ENCODE measurements around the gene ZBTB16.

ZBTB16 gene

GRCh38 chr11:114083391-114084252 is 24.1 kb downstream of the ZBTB16 start:
- DNase-seq (ENCODE audit: low spot score) = no peak

DNA sequence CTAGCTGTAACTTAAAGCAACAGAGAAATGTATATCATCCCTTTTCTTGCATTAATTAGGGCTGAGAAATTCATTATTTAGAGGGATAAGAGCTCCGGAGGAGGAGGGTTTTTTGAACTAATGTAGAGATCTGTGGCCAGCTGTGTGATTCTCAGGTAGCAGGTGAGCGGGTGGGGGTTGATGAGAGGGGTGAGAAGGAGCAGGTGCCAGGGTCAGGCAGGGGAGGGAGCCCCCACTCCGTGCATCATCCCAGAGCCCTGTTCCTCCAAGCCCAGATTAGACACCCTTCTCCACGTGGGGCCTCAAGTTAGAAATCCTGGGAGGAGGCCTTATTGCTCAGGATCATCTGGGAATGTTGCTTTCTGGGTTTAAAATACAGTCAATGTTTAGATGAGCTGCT is 24.9 kb downstream of the ZBTB16 start:
- DNase-seq (ENCODE audit: low spot score) = no peak

DNA sequence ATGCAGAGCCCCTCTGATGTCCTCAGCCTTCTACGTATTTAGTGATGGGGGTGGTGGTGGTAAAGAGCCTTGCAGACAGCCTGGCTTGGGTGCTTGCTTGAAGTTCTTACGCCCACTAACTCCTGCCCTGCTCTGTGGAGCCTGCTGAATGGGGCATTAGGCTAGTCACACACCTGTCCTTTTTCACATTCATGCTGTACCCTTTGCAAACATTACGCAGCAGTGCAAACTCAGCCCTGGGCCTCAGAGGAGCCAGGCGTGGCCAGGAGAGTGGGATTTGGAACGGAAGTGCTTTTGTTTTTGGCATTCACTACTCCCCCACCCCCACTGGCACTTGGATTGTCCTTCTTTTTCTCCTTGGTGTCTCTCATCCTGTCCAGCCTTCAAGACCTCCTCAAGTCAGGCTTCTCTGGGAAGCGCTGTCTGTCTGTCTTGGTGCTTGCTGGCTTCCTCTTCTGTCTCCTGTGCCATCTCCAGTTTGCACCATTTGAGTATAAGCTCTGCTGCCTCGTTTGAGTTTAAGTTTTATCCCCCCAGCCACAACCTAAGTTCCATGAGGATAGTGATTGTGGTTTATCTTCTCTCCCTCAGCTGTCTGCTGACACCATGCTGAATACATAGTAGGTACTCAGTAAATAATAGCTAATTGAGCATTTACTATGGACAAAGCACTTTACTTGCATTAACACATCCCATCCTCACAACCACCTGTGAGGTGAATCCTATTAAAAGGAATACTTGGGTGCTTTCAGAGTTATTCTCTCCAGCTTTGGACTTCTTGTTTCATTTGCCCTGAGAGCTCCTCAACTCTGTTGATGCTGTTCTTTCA is 26.7 kb downstream of the ZBTB16 start:
- no peak for DNase-seq (ENCODE audit: low spot score)

DNA sequence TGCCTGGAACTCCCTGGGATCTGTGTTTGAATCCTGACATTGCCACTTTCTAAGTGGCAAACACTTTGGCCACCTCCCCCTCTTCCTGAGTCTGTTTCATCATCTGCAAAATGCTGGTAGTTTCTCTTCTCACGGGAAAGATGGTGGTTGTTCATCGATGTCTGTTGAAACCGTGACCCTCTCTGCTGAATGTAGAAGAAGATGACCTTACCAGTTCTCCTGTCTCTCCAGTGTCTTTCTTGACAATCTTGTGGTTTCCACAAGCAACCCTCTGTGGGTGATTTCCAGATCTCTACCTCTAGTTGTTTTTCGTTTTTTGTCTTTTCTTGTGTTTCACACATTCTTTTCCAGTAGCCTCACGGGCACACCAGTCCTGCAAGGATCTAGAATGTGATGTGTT is 27.5 kb downstream of the ZBTB16 start:
- DNase-seq (ENCODE audit: low spot score) = no peak

- DNase-seq (ENCODE audit: low spot score) = no peak
Observed at GRCh38 chr11:114088216-114088615, 28.7 kb downstream of the ZBTB16 start.

DNA sequence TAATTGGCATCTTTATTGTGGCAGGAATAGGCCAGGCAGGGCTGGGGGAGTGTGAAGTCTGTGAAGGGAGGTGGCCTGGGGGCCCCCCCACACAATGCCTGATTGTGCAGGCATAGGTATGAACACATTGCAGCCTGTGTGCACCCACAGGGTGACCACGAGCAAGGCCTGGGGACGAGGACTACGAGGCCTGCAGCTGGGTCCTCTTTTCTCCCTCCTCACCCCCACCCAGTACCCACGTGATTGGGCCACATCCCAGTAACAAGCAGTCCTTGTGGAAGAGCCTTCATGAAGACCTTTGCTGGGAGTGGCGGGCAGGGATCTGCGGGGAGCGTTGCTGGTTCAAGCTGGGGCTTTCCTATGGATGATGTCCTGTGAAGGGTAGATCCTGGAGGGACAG is 29.3 kb downstream of the ZBTB16 start:
- no peak for DNase-seq (ENCODE audit: low spot score)

- no peak for DNase-seq (ENCODE audit: low spot score)
Observed at GRCh38 chr11:114089748-114090147, 30.2 kb downstream of the ZBTB16 start.

DNA sequence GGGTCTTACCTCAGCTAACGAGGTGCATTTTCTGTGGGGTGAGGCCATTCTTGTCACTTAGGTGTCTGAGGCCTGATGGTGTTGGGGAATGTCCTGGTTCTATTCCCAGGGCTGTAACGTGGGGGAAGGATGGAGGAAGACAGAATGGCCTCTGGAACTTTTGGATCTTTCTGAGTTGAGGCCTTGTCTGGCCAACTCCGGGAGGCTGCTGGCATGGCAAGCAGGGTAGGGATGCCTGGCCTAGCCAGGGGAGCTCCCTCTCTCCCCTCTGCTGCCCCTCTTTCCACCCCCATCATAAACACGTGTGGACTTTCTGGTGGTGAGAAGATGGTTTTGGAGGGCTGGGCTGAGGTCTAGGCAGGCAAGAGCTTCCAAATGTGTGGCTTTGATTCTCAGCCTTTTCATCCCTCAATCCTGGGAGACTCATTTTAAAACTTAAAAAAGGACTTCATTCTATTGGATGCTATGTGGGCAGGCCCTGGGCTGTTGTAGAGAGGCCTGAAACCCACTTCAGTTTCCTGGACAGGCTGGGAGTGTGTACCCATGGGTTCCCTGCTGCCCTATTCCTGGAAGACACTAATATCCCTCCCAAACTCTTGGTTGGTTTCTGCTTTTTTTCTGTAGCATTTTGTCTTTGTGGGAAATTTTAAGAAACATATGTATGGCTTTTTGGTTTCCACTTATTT is 30.9 kb downstream of the ZBTB16 start:
- no peak for DNase-seq (ENCODE audit: low spot score)

DNA sequence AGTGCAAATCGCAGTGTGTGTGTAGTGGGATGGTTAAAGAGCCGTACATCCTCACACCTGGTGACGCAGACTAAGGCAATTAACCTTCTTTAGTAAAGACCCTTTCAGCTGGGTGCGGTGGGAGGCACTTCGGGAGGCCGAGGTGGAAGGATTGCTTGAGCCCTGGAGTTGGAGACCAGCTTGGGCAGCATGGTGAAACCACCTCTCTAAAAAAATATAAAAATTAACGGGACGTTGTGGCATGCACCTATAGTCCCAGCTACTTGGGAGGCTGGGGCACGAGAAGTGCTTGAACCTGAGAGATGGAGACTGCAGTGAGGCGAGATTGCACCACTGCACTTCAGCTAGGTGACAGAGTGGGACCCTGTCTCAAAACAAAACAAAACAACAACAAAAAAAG is 31.5 kb downstream of the ZBTB16 start:
- no peak for DNase-seq (ENCODE audit: low spot score)

- no peak for DNase-seq (ENCODE audit: low spot score)
Observed at GRCh38 chr11:114091516-114092397, 32.2 kb downstream of the ZBTB16 start.

DNA sequence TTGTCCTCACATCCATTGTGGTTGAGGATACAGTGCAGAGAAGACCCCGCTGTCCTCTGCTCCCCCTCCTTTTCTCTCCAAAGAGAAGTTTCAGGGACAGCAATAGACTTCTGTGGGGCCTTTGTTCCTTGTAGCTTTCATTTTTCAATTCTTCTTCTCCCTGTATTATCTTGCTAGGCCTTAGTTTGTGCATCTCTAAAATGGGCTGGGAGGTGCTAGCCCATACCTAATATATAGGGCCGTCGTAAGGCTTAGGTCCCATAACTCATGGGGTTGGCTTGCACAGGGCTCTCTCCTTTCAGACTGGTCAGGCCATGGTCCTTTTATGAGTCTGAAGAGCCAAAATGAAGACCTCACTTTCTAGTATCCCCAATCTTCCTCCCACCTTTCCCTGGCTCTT is 33.0 kb downstream of the ZBTB16 start:
- DNase-seq (ENCODE audit: low spot score) = no peak

DNA sequence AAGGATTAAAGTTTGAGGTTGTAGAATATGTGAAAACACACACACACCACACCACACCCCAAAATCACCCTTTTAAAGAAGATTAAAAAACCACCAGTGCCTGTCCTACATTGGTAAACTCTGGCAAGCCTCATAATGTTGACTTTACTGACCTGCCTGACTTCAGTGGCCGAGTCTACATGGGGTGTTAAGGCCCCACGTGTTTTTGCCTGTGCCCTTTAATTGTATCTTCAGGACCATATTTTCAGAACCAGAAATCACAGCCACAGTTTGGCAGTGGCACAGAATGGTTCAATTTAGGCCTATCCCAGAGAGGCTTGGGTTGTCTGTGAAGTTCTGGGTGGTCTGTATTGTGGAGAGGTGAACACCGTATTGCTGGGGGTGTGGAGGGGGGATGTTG is 33.4 kb downstream of the ZBTB16 start:
- no peak for DNase-seq (ENCODE audit: low spot score)

DNA sequence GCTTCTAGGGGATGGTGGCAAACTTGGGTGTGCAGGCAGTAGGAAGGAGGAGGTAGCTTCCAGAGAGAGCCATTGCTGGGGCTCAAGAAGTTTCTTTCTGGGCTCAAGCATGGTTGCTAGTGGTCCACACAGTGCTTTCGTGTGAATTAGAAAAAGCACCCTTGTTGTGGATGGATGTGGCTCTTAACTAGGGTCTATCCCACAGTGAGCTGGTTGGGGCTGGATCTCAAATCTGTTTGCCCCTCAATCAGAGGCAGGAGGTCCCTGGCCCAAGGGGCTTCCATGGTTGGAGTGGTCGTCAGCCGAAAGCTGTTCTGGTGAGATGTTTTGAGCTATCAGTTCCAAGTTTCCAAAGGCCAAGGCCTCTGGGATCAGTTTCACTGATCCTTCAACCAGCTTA is 35.0 kb downstream of the ZBTB16 start:
- no peak for DNase-seq (ENCODE audit: low spot score)

DNA sequence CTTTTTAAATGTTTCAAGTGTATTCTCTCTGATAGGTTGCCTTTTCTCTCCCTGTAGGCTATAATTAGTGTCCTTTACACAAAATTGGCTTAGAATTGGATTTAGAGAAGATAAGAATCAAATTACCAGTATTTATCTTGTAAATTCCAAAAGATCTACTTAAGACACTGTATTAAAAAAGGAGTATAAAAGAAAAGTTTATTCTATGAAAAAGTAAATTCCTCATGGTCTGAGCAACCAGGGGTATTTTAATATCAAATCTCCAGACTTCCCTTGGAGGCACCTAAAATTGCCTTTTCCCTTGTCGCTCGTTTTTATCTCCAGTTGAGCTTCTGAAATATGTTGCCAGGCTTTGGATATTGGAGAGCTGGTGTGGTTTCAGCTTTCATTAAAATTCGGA is 36.4 kb downstream of the ZBTB16 start:
- no peak for DNase-seq (ENCODE audit: low spot score)

DNA sequence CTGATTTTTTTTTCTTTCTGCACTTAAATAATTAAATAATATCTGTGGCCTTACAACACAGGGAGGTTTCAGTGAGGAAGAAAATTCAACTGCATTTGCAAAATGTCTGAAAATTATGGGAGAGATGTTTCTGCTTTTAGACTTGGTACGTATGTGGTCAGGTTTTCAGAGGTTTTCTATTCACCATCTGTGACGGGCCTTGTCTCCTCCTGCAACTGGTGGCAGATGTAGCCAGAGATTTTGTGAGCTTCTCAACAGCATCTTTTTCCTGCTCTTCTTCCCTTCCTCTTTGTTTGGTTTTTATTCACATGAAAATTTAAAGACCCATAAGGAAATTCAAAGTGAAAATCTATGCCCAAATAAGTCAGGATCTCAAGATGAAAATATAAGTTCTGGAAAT is 38.3 kb downstream of the ZBTB16 start:
- no peak for DNase-seq (ENCODE audit: low spot score)

GRCh38 chr11:114098927-114099326 is 39.4 kb downstream of the ZBTB16 start:
- DNase-seq (ENCODE audit: low spot score) = no peak

DNA sequence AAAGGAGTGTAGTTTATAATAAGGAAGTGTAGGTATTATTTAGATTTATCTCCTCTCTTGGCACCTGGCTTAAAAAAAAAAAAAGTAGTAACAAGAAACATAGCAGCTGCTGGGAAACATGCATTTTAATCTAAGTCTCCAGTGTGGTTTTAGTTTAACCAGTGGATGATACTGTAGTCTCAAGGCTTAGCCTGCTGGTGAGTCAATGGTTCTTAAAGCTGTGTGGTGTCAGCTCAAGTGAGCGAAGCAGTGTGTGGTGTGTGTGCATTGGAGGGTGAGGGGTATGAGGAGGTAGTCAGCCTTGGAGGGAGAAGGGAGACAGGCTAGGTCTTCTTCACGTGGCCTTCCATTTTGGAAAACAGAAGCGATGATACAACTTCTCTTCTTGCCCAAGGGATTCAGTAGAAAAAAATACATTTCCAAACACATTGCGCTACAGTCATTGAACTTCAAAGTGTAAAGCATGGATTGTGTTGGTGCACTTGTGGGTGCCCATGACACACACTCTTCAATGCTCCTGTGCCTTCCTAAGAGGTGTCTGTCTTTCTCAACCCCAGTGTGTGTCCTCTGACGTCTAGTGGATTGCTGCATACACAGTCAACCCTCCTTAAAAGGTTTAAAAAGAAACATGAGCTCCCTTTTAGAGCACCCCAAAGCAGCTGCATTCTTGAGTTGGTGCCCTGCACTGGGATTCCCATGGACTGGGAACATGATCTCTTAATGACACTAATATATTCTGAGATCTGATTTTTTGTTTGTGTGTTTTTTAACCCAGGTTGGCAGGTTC is 40.1 kb downstream of the ZBTB16 start:
- DNase-seq (ENCODE audit: low spot score) = no peak

GRCh38 chr11:114102993-114103896 is 43.7 kb downstream of the ZBTB16 start:
- DNase-seq (ENCODE audit: low spot score) = no peak

- DNase-seq (ENCODE audit: low spot score) = no peak
Observed at GRCh38 chr11:114105611-114106010, 46.1 kb downstream of the ZBTB16 start.

GRCh38 chr11:114106047-114106446 is 46.5 kb downstream of the ZBTB16 start:
- DNase-seq (ENCODE audit: low spot score) = no peak
